ENCODE measurements around the gene SASH1. TPM values are rescaled to one million over a fixed set of nuclear protein-coding genes. Genes with fewer than 3 reads are reported as not detected.

SASH1 gene
- polyA plus RNA-seq, 1 donor from 2014 or later, result 7.0 TPM

DNA sequence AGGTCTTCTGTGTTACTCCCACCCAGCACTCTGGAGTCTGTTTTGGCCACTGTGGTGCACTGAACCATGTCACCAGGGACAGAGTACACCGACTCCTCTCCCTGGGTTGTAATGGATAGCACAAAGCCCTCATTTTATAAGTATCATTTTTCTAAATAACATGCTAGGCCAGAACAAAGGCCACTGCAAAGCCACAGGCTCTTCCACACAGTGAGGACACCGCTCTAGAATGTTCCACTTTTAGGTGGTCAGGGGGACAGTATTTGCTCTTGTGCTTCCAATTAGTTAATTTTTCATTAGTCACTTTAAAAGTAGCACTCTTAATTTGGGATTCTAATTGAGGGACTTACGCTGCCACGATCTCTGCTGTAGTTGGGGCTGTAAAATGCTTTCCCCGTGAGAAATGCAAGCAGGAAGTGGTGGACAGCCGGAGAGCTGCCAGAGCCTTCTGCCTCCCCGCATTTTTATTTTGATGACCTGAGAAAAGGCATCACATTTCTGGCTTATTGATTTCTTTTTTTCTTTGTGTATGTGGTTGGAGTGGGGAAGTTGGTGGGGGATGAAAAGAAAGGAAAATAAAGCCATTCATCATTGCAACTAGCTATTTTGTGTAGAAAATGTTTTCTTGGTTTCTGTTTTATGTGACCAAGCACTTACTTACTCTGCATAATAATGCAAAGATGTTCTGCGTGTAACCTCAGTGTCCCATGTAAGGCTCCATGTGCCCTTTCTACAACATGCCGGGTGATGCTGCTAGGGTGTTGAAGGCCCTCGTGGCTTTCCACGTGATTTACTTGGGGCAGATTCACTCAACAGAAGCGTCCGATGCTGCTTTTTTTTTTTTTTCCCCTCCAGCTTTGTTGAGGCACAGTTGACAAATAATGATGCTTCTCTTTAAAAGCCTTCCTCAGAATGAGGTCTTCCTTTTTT is 195.9 kb downstream of the SASH1 start:
- no peaks in the 10 kb centered on the region for H3K9me3 ChIP-seq (ENCODE audit: low read length)
- H3F3A ChIP-seq (ENCODE audit: insufficient read depth, low read length, poor library complexity, severe bottlenecking), result no peaks in the 10 kb centered on the region
- no peak overlapping the region for H3K9ac ChIP-seq (ENCODE audit: low read length)
- H3K4me2 ChIP-seq (ENCODE audit: low read length), result no peak overlapping the region
- H3K79me2 ChIP-seq (replicated peaks; ENCODE audit: insufficient read depth, low read length), result no peaks in the 10 kb centered on the region
- H3K9me2 ChIP-seq (ENCODE audit: insufficient read depth, low read length), result no peaks in the 10 kb centered on the region
- H3K36me3 ChIP-seq (ENCODE audit: insufficient read depth, low read length), result no peaks in the 10 kb centered on the region
- H3K27me3 ChIP-seq (ENCODE audit: insufficient read depth, low read depth, low read length), result no peaks in the 10 kb centered on the region
- no peak overlapping the region for H3K4me3 ChIP-seq (ENCODE audit: low read length)
- H2AFZ ChIP-seq (ENCODE audit: low read depth, low read length), result no peak overlapping the region
- no peak overlapping the region for H3K27ac ChIP-seq (ENCODE audit: low read length)
- no peaks in the 10 kb centered on the region for H4K20me1 ChIP-seq (ENCODE audit: insufficient read depth)
- no peak for TF ChIP-seq POLR2AphosphoS5 (IDR thresholded peaks at IDR 0.05)
- no peak for TF ChIP-seq CTCF (IDR thresholded peaks at IDR 0.05; ENCODE audit: poor library complexity, severe bottlenecking)
- no peak for TF ChIP-seq EZH2 (IDR thresholded peaks at IDR 0.05; ENCODE audit: borderline replicate concordance, insufficient read depth, low read length, poor library complexity, severe bottlenecking)
- no peak for TF ChIP-seq TAF1 (IDR thresholded peaks at IDR 0.05; ENCODE audit: low read depth)

GRCh38 chr6:148543540-148543939 is 200.9 kb downstream of the SASH1 start:
- Histone ChIP-seq H3K27me3 (ENCODE audit: insufficient read depth, low read depth, low read length) (no peaks in the 10 kb centered on the region), H3K9me2 (ENCODE audit: insufficient read depth, low read length) (no peaks in the 10 kb centered on the region), H4K20me1 (ENCODE audit: insufficient read depth) (no peaks in the 10 kb centered on the region), H3K9me3 (ENCODE audit: low read length) (no peaks in the 10 kb centered on the region), H3K36me3 (ENCODE audit: insufficient read depth, low read length) (no peaks in the 10 kb centered on the region), H2AFZ (ENCODE audit: low read depth, low read length) (no peak overlapping the region), H3K9ac (ENCODE audit: low read length) (no peak overlapping the region), H3K4me2 (ENCODE audit: low read length) (no peak overlapping the region), H3K79me2 (replicated peaks; ENCODE audit: insufficient read depth, low read length) (no peaks in the 10 kb centered on the region), H3K27ac (ENCODE audit: low read length) (no peak overlapping the region), H3K4me3 (ENCODE audit: low read length) (no peak overlapping the region), H3F3A (ENCODE audit: insufficient read depth, low read length, poor library complexity, severe bottlenecking) (no peaks in the 10 kb centered on the region)
- TF ChIP-seq SMC3 (conservative IDR thresholded peaks at IDR 0.05; ENCODE audit: poor library complexity), result no peak
- TF ChIP-seq RAD21 (conservative IDR thresholded peaks at IDR 0.05), result no peak
- TF ChIP-seq TAF1 (IDR thresholded peaks at IDR 0.05; ENCODE audit: low read depth), result no peak
- no peak for TF ChIP-seq POLR2AphosphoS5 (IDR thresholded peaks at IDR 0.05)
- no peak for TF ChIP-seq EZH2 (IDR thresholded peaks at IDR 0.05; ENCODE audit: borderline replicate concordance, insufficient read depth, low read length, poor library complexity, severe bottlenecking)

GRCh38 chr6:148544421-148544820 is 201.8 kb downstream of the SASH1 start:
- no peak for TF ChIP-seq EZH2 (IDR thresholded peaks at IDR 0.05; ENCODE audit: borderline replicate concordance, insufficient read depth, low read length, poor library complexity, severe bottlenecking)
- no peak for TF ChIP-seq SMC3 (conservative IDR thresholded peaks at IDR 0.05; ENCODE audit: poor library complexity)
- TF ChIP-seq REST (IDR thresholded peaks at IDR 0.05; ENCODE audit: borderline replicate concordance), result no peak
- no peak for TF ChIP-seq RAD21 (conservative IDR thresholded peaks at IDR 0.05)
- no peak for TF ChIP-seq POLR2AphosphoS5 (IDR thresholded peaks at IDR 0.05)
- no peak for TF ChIP-seq CTCF (IDR thresholded peaks at IDR 0.05; ENCODE audit: poor library complexity, severe bottlenecking)
- no peak for TF ChIP-seq MXI1 (conservative IDR thresholded peaks at IDR 0.05; ENCODE audit: poor library complexity, severe bottlenecking)
- no peak for TF ChIP-seq EP300 (conservative IDR thresholded peaks at IDR 0.05; ENCODE audit: poor library complexity, severe bottlenecking)
- no peak for TF ChIP-seq TAF1 (IDR thresholded peaks at IDR 0.05; ENCODE audit: low read depth)
- no peak overlapping the region for H3K9ac ChIP-seq (ENCODE audit: low read length)
- no peaks in the 10 kb centered on the region for H3F3A ChIP-seq (ENCODE audit: insufficient read depth, low read length, poor library complexity, severe bottlenecking)
- H3K36me3 ChIP-seq (ENCODE audit: insufficient read depth, low read length), result peaks cover 6% of the 10 kb centered on the region
- H3K4me3 ChIP-seq (ENCODE audit: low read length), result no peak overlapping the region
- no peak overlapping the region for H2AFZ ChIP-seq (ENCODE audit: low read depth, low read length)
- no peaks in the 10 kb centered on the region for H4K20me1 ChIP-seq (ENCODE audit: insufficient read depth)
- H3K79me2 ChIP-seq (replicated peaks; ENCODE audit: insufficient read depth, low read length), result no peaks in the 10 kb centered on the region
- H3K9me2 ChIP-seq (ENCODE audit: insufficient read depth, low read length), result no peaks in the 10 kb centered on the region
- no peak overlapping the region for H3K4me2 ChIP-seq (ENCODE audit: low read length)
- H3K9me3 ChIP-seq (ENCODE audit: low read length), result no peaks in the 10 kb centered on the region
- H3K27ac ChIP-seq (ENCODE audit: low read length), result no peak overlapping the region
- no peaks in the 10 kb centered on the region for H3K27me3 ChIP-seq (ENCODE audit: insufficient read depth, low read depth, low read length)

Measured in neural cell (in vitro differentiated cells).